ENCODE data around the gene UBXN11.

Gene UBXN11

DNA sequence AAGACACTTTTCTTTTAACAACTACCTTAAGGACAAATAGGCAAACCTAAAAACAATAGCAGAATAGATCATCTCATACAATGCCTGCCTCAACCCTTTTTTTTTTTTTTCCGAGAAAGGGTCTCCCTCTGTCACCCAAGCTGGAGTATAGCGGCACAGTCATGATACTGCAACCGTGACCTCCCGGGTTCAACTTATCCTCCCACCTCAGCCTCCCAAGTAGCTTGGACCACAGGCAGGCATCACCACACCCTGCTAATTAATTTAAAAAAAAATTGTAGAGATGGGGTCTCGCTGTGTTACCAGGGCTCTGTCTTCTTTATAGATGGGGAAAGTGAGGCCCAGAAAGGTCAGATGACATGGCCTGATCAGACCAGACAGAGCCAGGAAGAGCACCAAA is 18.6 kb downstream of the UBXN11 start:
- H3K4me3 ChIP-seq (ENCODE audit: low read depth in 1 of 2, low read length in 2 of 2): no peak overlapping the region
- ATAC-seq (ENCODE audit: insufficient read depth, low read depth) (no peak), DNase-seq (peak; percentile 33)
- H3K36me3 ChIP-seq (ENCODE audit: insufficient read depth, low read length): peaks cover 18% of the 10 kb centered on the region; the same call in 1 of the 2 replicates
- no peak overlapping the region for H2AFZ ChIP-seq (ENCODE audit: low read depth, low read length)
- no peaks in the 10 kb centered on the region for H4K20me1 ChIP-seq (ENCODE audit: insufficient read depth, low read length)
- no peak for TF ChIP-seq EZH2 (IDR thresholded peaks at IDR 0.05; ENCODE audit: borderline replicate concordance, low read depth, low read length, severe bottlenecking)
- TF ChIP-seq, protein P1, sequence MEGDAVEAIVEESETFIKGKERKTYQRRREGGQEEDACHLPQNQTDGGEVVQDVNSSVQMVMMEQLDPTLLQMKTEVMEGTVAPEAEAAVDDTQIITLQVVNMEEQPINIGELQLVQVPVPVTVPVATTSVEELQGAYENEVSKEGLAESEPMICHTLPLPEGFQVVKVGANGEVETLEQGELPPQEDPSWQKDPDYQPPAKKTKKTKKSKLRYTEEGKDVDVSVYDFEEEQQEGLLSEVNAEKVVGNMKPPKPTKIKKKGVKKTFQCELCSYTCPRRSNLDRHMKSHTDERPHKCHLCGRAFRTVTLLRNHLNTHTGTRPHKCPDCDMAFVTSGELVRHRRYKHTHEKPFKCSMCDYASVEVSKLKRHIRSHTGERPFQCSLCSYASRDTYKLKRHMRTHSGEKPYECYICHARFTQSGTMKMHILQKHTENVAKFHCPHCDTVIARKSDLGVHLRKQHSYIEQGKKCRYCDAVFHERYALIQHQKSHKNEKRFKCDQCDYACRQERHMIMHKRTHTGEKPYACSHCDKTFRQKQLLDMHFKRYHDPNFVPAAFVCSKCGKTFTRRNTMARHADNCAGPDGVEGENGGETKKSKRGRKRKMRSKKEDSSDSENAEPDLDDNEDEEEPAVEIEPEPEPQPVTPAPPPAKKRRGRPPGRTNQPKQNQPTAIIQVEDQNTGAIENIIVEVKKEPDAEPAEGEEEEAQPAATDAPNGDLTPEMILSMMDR (IDR thresholded peaks at IDR 0.05; ENCODE audit: borderline replicate concordance, extremely low read depth, low read length, poor library complexity, severe bottlenecking): no peak
- no peaks in the 10 kb centered on the region for H3K27me3 ChIP-seq (ENCODE audit: insufficient read depth, low read length, poor library complexity)
- no peaks in the 10 kb centered on the region for H3K79me2 ChIP-seq (ENCODE audit: insufficient read depth, low read length)
- H3K4me2 ChIP-seq (ENCODE audit: insufficient read depth, low read length): peak overlapping the region; percentile 31
- no peaks in the 10 kb centered on the region for H3K9me3 ChIP-seq (ENCODE audit: insufficient read depth, low read length, severe bottlenecking)
- peak overlapping the region; percentile 45 for H3K9ac ChIP-seq (ENCODE audit: low read depth, low read length)
- peak overlapping the region; percentile 93 for H3K27ac ChIP-seq (ENCODE audit: low read length)
- peaks cover 82% of the 10 kb centered on the region for H3K4me1 ChIP-seq (ENCODE audit: insufficient read depth, low read length)

DNA sequence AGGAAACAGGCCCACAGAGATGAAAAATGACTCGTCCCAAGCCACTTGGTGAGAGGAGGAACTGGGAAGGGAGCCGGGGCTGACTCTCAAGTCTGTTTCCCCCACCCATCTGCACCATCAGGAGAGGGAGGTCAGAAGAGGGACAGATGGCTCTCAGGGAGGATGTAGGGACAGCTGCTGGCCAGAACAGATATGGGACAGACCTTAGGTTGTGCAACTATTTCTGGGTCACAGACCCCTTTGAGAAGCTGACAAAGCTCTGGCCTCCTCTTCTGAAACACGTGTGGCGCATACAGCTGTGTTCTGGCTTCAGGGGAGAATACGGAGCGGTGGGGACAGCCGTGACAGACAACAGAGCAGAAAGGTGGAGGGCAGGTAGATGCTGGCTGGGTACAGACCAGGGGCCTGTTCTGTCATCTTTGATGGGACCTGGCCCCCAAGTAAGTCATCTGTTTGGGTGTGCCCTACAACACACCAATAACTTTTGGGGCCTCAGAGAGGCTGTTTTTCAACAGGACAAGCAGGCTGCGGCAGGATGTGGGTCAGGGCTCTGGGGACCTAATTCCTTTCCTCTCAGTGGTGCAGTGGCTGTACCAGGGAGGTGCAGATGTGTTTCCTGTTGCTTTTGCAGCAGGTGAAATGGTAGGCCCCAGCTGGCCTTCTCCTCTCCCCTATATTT is 19.3 kb downstream of the UBXN11 start:
- peak overlapping the region; percentile 31 for H3K4me2 ChIP-seq (ENCODE audit: insufficient read depth, low read length)
- no peak overlapping the region for H2AFZ ChIP-seq (ENCODE audit: low read depth, low read length)
- ATAC-seq (ENCODE audit: insufficient read depth, low read depth) (peak; percentile 74), DNase-seq (peak; percentile 91)
- peak overlapping the region; percentile 93 for H3K27ac ChIP-seq (ENCODE audit: low read length)
- H3K9me3 ChIP-seq (ENCODE audit: insufficient read depth, low read length, severe bottlenecking): no peaks in the 10 kb centered on the region
- H3K9ac ChIP-seq (ENCODE audit: low read depth, low read length): peak overlapping the region; percentile 45
- no peaks in the 10 kb centered on the region for H4K20me1 ChIP-seq (ENCODE audit: insufficient read depth, low read length)
- H3K79me2 ChIP-seq (ENCODE audit: insufficient read depth, low read length): no peaks in the 10 kb centered on the region
- no peaks in the 10 kb centered on the region for H3K27me3 ChIP-seq (ENCODE audit: insufficient read depth, low read length, poor library complexity)
- H3K36me3 ChIP-seq (ENCODE audit: insufficient read depth, low read length): peaks cover 23% of the 10 kb centered on the region
- peak overlapping the region in 1 of 2 experiments; percentile 1; a peak in 1 of 4 replicates for H3K4me3 ChIP-seq (ENCODE audit: low read depth in 1 of 2, low read length in 2 of 2)
- TF ChIP-seq, protein P1 (IDR thresholded peaks at IDR 0.05; ENCODE audit: borderline replicate concordance, extremely low read depth, low read length, poor library complexity, severe bottlenecking): peak; percentile 7
- no peak for TF ChIP-seq EZH2 (IDR thresholded peaks at IDR 0.05; ENCODE audit: borderline replicate concordance, low read depth, low read length, severe bottlenecking)
- peaks cover 82% of the 10 kb centered on the region for H3K4me1 ChIP-seq (ENCODE audit: insufficient read depth, low read length)

DNA sequence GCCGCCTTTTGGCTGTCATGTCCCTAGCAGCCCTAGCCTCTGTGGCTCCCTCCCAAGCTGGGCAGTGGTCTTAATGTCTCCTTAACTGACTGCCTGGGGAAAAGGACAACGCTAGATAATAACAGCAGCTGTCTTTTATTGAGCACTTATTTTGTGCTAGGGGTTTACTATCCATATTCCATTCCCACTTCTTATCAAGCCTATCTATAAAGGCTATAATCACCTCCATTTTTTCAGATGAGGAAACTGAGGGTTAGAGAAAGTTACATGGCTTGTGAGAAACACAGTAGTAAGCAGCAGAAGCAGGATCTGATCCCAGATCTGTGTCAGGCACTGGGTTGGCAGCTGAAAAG is 20.4 kb downstream of the UBXN11 start:
- Histone ChIP-seq H3K36me3 (ENCODE audit: insufficient read depth, low read length) (peaks cover 32% of the 10 kb centered on the region), H3K27ac (ENCODE audit: low read length) (peak overlapping the region; percentile 93), H3K9me3 (ENCODE audit: insufficient read depth, low read length, severe bottlenecking) (no peaks in the 10 kb centered on the region), H3K9ac (ENCODE audit: low read depth, low read length) (peak overlapping the region; percentile 42), H3K79me2 (ENCODE audit: insufficient read depth, low read length) (peaks cover 10% of the 10 kb centered on the region), H3K27me3 (ENCODE audit: insufficient read depth, low read length, poor library complexity) (no peaks in the 10 kb centered on the region), H3K4me2 (ENCODE audit: insufficient read depth, low read length) (no peak overlapping the region; the same call in 1 of the 2 replicates), H2AFZ (ENCODE audit: low read depth, low read length) (no peak overlapping the region), H4K20me1 (ENCODE audit: insufficient read depth, low read length) (peaks cover 9% of the 10 kb centered on the region; the same call in 1 of the 2 replicates), H3K4me1 (ENCODE audit: insufficient read depth, low read length) (peaks cover 81% of the 10 kb centered on the region), H3K4me3 (ENCODE audit: low read depth in 1 of 2, low read length in 2 of 2) (no peak overlapping the region)
- DNase-seq (no peak), ATAC-seq (ENCODE audit: insufficient read depth, low read depth) (no peak)
- TF ChIP-seq, protein P1 (IDR thresholded peaks at IDR 0.05; ENCODE audit: borderline replicate concordance, extremely low read depth, low read length, poor library complexity, severe bottlenecking): no peak
- TF ChIP-seq EZH2 (IDR thresholded peaks at IDR 0.05; ENCODE audit: borderline replicate concordance, low read depth, low read length, severe bottlenecking): no peak

All from DND-41 (cell line).